DMS 273 treated with DMSO at 0.1 percent for 48 hours (cell line): ENCODE results near the gene TIAM2.

ENCODE experiments used
- DNase-seq: peaks from one replicate; lab custom pipeline; 2025; lab: John Stamatoyannopoulos, UW

Gene TIAM2

GRCh38 chr6:155026022-155026705 lies 31.0 kb downstream of the TIAM2 start:
- no peak for DNase-seq

- no peak for DNase-seq
Observed at GRCh38 chr6:155026706-155027045, 31.6 kb downstream of the TIAM2 start.

- no peak for DNase-seq
Observed at GRCh38 chr6:155030148-155030720, 35.1 kb downstream of the TIAM2 start.

- DNase-seq, result no peak
Observed at GRCh38 chr6:155031091-155031490, 36.0 kb downstream of the TIAM2 start.

- no peak for DNase-seq
Observed at GRCh38 chr6:155033021-155033791, 38.1 kb downstream of the TIAM2 start.

- no peak for DNase-seq
Observed at GRCh38 chr6:155036907-155037306, 41.8 kb downstream of the TIAM2 start.

GRCh38 chr6:155038104-155038503 lies 43.0 kb downstream of the TIAM2 start:
- DNase-seq, result no peak

- no peak for DNase-seq
Observed at GRCh38 chr6:155038527-155038926, 43.4 kb downstream of the TIAM2 start.

- DNase-seq, result no peak
Observed at GRCh38 chr6:155039618-155040017, 44.5 kb downstream of the TIAM2 start.

- peak; percentile 9 for DNase-seq
Observed at GRCh38 chr6:155040154-155040553, 45.0 kb downstream of the TIAM2 start.

GRCh38 chr6:155040901-155041650 lies 46.0 kb downstream of the TIAM2 start:
- DNase-seq, result no peak

GRCh38 chr6:155041741-155042279 lies 46.7 kb downstream of the TIAM2 start:
- DNase-seq, result no peak

GRCh38 chr6:155042983-155043382 lies 47.9 kb downstream of the TIAM2 start:
- no peak for DNase-seq

GRCh38 chr6:155045561-155046404 lies 50.7 kb downstream of the TIAM2 start:
- DNase-seq, result no peak

GRCh38 chr6:155047523-155047922 lies 52.4 kb downstream of the TIAM2 start:
- DNase-seq, result no peak

GRCh38 chr6:155050311-155050710 lies 55.2 kb downstream of the TIAM2 start:
- DNase-seq, result no peak

GRCh38 chr6:155054491-155055250 lies 59.6 kb downstream of the TIAM2 start:
- no peak for DNase-seq

- DNase-seq, result no peak
Observed at GRCh38 chr6:155055729-155056128, 60.6 kb downstream of the TIAM2 start.

- DNase-seq, result no peak
Observed at GRCh38 chr6:155056756-155057155, 61.6 kb downstream of the TIAM2 start.

- DNase-seq, result no peak
Observed at GRCh38 chr6:155061381-155061780, 66.3 kb downstream of the TIAM2 start.
